Neutrophil (primary cell): ENCODE measurements around the gene COL17A1.

Source experiments
- H3K27ac ChIP-seq: fragments of 200-600 bp; sonication (generic); 2 replicates; pipeline ENCODE4 v1.5.1; 2016; ENCODE audit warnings: mild to moderate bottlenecking, moderate library complexity
- H3K27me3 ChIP-seq: fragments of 200-600 bp; sonication (generic); 2 replicates; pipeline ENCODE4 v1.6.0; 2016; ENCODE audit warnings: mild to moderate bottlenecking
- H3K36me3 ChIP-seq: fragments of 200-600 bp; sonication (generic); 2 replicates; pipeline ENCODE4 v1.5.1; 2017
- H3K4me1 ChIP-seq, 2 experiments: fragments of 200-600 bp in 1 of 2; sonication (generic) in 1 of 2; 1 replicate in 1 of 2; 2 replicates in 1 of 2; pipeline versions ENCODE4 v1.5.1 to v1.6.1; 2013 to 2016; ENCODE audit warnings: low read depth in 1 of 2, low read length in 1 of 2, mild to moderate bottlenecking in 1 of 2, moderate library complexity in 1 of 2; ENCODE audit not compliant: control insufficient read depth in 1 of 2, insufficient read depth in 1 of 2
- H3K4me3 ChIP-seq, 2 experiments: fragments of 200-600 bp in 1 of 2; sonication (generic) in 1 of 2; 1 replicate in 1 of 2; 2 replicates in 1 of 2; pipeline ENCODE4 v1.5.1; 2013 to 2016; ENCODE audit warnings: low read depth in 1 of 2, low read length in 1 of 2, mild to moderate bottlenecking in 1 of 2, moderate library complexity in 1 of 2
- H3K9me3 ChIP-seq: fragments of 200-600 bp; sonication (generic); 2 replicates; pipeline ENCODE4 v1.5.1; 2016
- TF ChIP-seq, protein P1 (sequence below): fragments of 200-600 bp; sonication (generic); IDR thresholded peaks from 2 replicates; pipeline ENCODE4 v1.5.1; 2016; ENCODE audit warnings: antibody characterized with exemption

COL17A1 gene

GRCh38 chr10:104085801-104086400, at the start of gene COL17A1:
COL17A1 (minus strand) TSS chr10:104085880; CDS start chr10:104080673, 5,207 bp downstream.
- H3K36me3 ChIP-seq, result no peaks in the 10 kb centered on the region
- H3K27me3 ChIP-seq, result no peaks in the 10 kb centered on the region
- H3K4me3 ChIP-seq, result no peak within 1 kb of the TSS
- H3K9me3 ChIP-seq, result no peaks in the 10 kb centered on the region
- no peak within 1 kb of the TSS for H3K27ac ChIP-seq
- H3K4me1 ChIP-seq, result no peaks in the 10 kb centered on the region
- TF ChIP-seq, protein P1, sequence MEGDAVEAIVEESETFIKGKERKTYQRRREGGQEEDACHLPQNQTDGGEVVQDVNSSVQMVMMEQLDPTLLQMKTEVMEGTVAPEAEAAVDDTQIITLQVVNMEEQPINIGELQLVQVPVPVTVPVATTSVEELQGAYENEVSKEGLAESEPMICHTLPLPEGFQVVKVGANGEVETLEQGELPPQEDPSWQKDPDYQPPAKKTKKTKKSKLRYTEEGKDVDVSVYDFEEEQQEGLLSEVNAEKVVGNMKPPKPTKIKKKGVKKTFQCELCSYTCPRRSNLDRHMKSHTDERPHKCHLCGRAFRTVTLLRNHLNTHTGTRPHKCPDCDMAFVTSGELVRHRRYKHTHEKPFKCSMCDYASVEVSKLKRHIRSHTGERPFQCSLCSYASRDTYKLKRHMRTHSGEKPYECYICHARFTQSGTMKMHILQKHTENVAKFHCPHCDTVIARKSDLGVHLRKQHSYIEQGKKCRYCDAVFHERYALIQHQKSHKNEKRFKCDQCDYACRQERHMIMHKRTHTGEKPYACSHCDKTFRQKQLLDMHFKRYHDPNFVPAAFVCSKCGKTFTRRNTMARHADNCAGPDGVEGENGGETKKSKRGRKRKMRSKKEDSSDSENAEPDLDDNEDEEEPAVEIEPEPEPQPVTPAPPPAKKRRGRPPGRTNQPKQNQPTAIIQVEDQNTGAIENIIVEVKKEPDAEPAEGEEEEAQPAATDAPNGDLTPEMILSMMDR, result no peak

DNA sequence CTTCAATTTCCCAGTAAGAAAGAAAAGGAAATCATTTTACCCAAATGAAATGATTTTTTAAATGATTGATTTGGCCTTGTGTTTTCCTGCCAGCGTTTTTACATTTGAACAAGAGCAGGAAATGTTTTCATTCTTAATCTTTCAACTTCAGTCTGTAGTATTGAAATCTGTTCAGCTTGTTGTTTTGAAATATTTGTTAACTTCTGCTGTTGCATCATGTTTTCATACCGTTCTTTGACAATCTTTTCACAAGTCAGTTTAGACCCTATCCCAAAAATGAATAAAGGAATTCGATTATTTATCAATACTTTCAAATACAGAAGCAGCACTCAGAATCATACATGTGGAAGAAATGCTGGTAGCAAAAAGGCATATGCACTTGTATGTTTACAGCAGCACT, 44.4 kb upstream of the COL17A1 start:
- Histone ChIP-seq H3K36me3 (no peaks in the 10 kb centered on the region), H3K27me3 (peaks cover 41% of the 10 kb centered on the region), H3K4me1 (peaks cover 4 to 9% of the 10 kb centered on the region in 2 experiments), H3K27ac (no peak overlapping the region), H3K9me3 (no peaks in the 10 kb centered on the region), H3K4me3 (no peak overlapping the region)
- TF ChIP-seq, protein P1, result no peak

- TF ChIP-seq, protein P1, result no peak
Observed at GRCh38 chr10:104128214-104128613, 42.5 kb upstream of the COL17A1 start.

DNA sequence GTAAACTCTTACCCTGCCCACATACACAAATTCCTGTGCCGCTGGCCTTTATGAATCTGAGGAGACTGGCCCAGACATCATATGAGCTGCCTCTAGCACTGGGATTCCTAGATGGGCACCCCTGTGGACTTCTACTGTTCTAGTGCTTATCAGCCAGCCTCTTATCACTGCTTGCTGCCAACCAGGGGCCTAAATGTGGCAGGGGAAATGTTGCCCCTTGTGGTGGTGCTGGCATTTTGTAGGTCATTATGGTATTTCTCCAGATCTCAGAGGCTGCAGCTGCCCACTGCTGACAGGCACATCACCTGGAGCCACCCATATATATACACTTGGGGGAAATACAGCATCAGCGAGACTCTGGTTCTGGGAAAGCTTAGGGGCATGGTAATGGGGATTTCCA, 41.7 kb upstream of the COL17A1 start:
- TF ChIP-seq, protein P1, result no peak
- Histone ChIP-seq H3K4me3 (no peak overlapping the region), H3K36me3 (no peaks in the 10 kb centered on the region), H3K4me1 (peaks cover 7 to 9% of the 10 kb centered on the region in 2 experiments), H3K27ac (no peak overlapping the region), H3K27me3 (peaks cover 15% of the 10 kb centered on the region), H3K9me3 (no peaks in the 10 kb centered on the region)

More at GRCh38 chr10:104128214-104128613, 42.5 kb upstream of the COL17A1 start:
- Histone ChIP-seq H3K27me3 (peaks cover 23% of the 10 kb centered on the region), H3K36me3 (no peaks in the 10 kb centered on the region), H3K4me1 (peaks cover 4 to 9% of the 10 kb centered on the region in 2 experiments), H3K9me3 (no peaks in the 10 kb centered on the region), H3K4me3 (no peak overlapping the region), H3K27ac (no peak overlapping the region)

GRCh38 chr10:104123397-104123796, 37.7 kb upstream of the COL17A1 start:
- Histone ChIP-seq H3K36me3 (no peaks in the 10 kb centered on the region), H3K4me1 (peaks cover 6 to 18% of the 10 kb centered on the region in 2 experiments), H3K27me3 (no peaks in the 10 kb centered on the region), H3K4me3 (no peak overlapping the region), H3K9me3 (no peaks in the 10 kb centered on the region), H3K27ac (no peak overlapping the region)
- TF ChIP-seq, protein P1, result no peak
